B cell (primary cell): Measurements from ENCODE around the gene ACAT1. TPM values are rescaled to one million over a fixed set of nuclear protein-coding genes. Genes with fewer than 3 reads are reported as not detected.
A peak's percentile ranks its signal among the peaks of the same experiment; 100 is the strongest.
"Not testable (repeated sequence)": the region's sequence is repeated elsewhere in the genome, so short reads cannot be mapped to it uniquely, and the experiment has no call there.

ENCODE experiments used
- ATAC-seq: fragments of 200-7000 bp; cut with Tn5 transposase; one replicate; pipeline ENCODE4 v1.10.0; 2021; ENCODE audit warnings: low read depth, mild to moderate bottlenecking, moderate number of reproducible peaks, moderate library complexity
- CTCF ChIA-PET: fragments of 350-600 bp; sonication (Branson Sonifier 250); formaldehyde crosslinking; loops from one replicate; lab custom pipeline; 2021; ENCODE audit warnings: antibody characterized with exemption, inconsistent platforms; lab: Charles Lee
- POLR2A ChIA-PET: fragments of 350-600 bp; sonication (Branson Sonifier 250); formaldehyde crosslinking; loops from one replicate; lab custom pipeline; 2021; ENCODE audit warnings: antibody characterized with exemption; lab: Charles Lee
- DNase-seq: peaks from one replicate; pipeline ENCODE4 v3.0.0; 2013
- H2AFZ ChIP-seq: 2 replicates; pipeline ENCODE4 v1.6.1; 2012; ENCODE audit warnings: mild to moderate bottlenecking, low read depth, low read length; ENCODE audit not compliant: insufficient read depth, poor library complexity, severe bottlenecking
- H3K27ac ChIP-seq, 2 donors: 1 replicate in 1 of 2; 2 replicates in 1 of 2; pipeline ENCODE4 v1.5.1; 2012 to 2013; ENCODE audit warnings: low read length in 2 of 2, mild to moderate bottlenecking in 2 of 2, moderate library complexity in 1 of 2
- H3K27me3 ChIP-seq, 4 experiments: fragments of 200-600 bp in 1 of 4; sonication (generic) in 1 of 4; replicated peaks in 1 of 4; 1 replicate in 2 of 4; 2 replicates in 2 of 4; pipeline versions ENCODE4 v1.6.1 to v1.7.0; 2013 to 2016; ENCODE audit warnings: low read length in 3 of 4, mild to moderate bottlenecking in 2 of 4, mixed read lengths in 1 of 4, moderate library complexity in 1 of 4; ENCODE audit not compliant: insufficient read depth in 4 of 4, control insufficient read depth in 3 of 4; ENCODE audit errors: control extremely low read depth in 1 of 4
- H3K36me3 ChIP-seq, 2 experiments: replicated peaks in 1 of 2; 1 replicate in 1 of 2; 2 replicates in 1 of 2; pipeline versions ENCODE4 v1.6.1 to v1.7.1; 2013; ENCODE audit warnings: low read length in 1 of 2; ENCODE audit not compliant: insufficient read depth in 2 of 2, control insufficient read depth in 1 of 2; ENCODE audit errors: control extremely low read depth in 1 of 2, extremely low read depth in 1 of 2
- H3K4me1 ChIP-seq, 2 donors: fragments of 200-600 bp in 1 of 2; sonication (generic) in 1 of 2; 1 replicate in 1 of 2; 2 replicates in 1 of 2; pipeline versions ENCODE4 v1.5.1 to v1.6.1; 2013 to 2017; ENCODE audit warnings: low read length in 2 of 2; ENCODE audit not compliant: control insufficient read depth in 2 of 2, insufficient read depth in 2 of 2
- H3K4me2 ChIP-seq: replicated peaks from 2 replicates; pipeline ENCODE3; 2012; ENCODE audit warnings: mild to moderate bottlenecking, low read depth, low read length; ENCODE audit not compliant: poor library complexity, severe bottlenecking
- H3K4me3 ChIP-seq, 5 experiments: fragments of 200-600 bp in 1 of 5; sonication (generic) in 1 of 5; 1 replicate in 3 of 5; 2 replicates in 2 of 5; pipeline versions ENCODE4 v1.5.1 to v1.7.0; 2011 to 2016; ENCODE audit warnings: low read length in 4 of 5, mild to moderate bottlenecking in 4 of 5, low read depth in 2 of 5, control low read depth in 1 of 5, moderate library complexity in 1 of 5; ENCODE audit not compliant: insufficient read depth in 1 of 5; ENCODE audit errors: control extremely low read depth in 1 of 5, extremely low read depth in 1 of 5
- H3K79me2 ChIP-seq: fragments of 200-600 bp; sonication (generic); one replicate; pipeline ENCODE4 v1.6.0; 2016; ENCODE audit warnings: low read length; ENCODE audit not compliant: control insufficient read depth, insufficient read depth
- H3K9ac ChIP-seq: fragments of 200-600 bp; sonication (generic); 2 replicates; pipeline ENCODE4 v1.6.1; 2017; ENCODE audit warnings: mild to moderate bottlenecking, low read length, moderate library complexity
- H3K9me3 ChIP-seq, 3 donors: one replicate each; pipeline versions ENCODE4 v1.6.1 to v1.7.1; 2013; ENCODE audit warnings: low read length in 2 of 3; ENCODE audit not compliant: control insufficient read depth in 2 of 3, insufficient read depth in 1 of 3; ENCODE audit errors: control extremely low read depth in 1 of 3
- H4K20me1 ChIP-seq: 2 replicates; pipeline ENCODE4 v1.6.0; 2012; ENCODE audit warnings: mild to moderate bottlenecking, low read length; ENCODE audit not compliant: insufficient read depth, control insufficient read depth, poor library complexity, severe bottlenecking
- H3K27ac Mint-ChIP-seq: one replicate; pipeline ENCODE4 v1.8.0; 2021; ENCODE audit warnings: mixed read lengths
- H3K27me3 Mint-ChIP-seq: one replicate; pipeline ENCODE4 v1.8.0; 2021; ENCODE audit warnings: mixed read lengths
- H3K4me1 Mint-ChIP-seq: one replicate; pipeline ENCODE4 v1.8.0; 2021; ENCODE audit warnings: mixed read lengths
- H3K4me3 Mint-ChIP-seq: one replicate; pipeline ENCODE4 v1.8.0; 2021; ENCODE audit warnings: mixed read lengths
- H3K9me3 Mint-ChIP-seq: one replicate; pipeline ENCODE4 v1.8.0; 2022; ENCODE audit warnings: mixed read lengths; ENCODE audit not compliant: insufficient read depth
- CTCF ChIP-seq: fragments of 200-600 bp; IDR thresholded peaks from one replicate; pipeline ENCODE4 v1.8.0; 2022; ENCODE audit warnings: antibody characterized with exemption, mild to moderate bottlenecking
- EZH2 ChIP-seq: IDR thresholded peaks from 2 replicates; pipeline ENCODE4 v1.6.1; 2012; ENCODE audit warnings: borderline replicate concordance, low read depth, mild to moderate bottlenecking, moderate library complexity, low read length; ENCODE audit not compliant: insufficient read depth, poor library complexity, severe bottlenecking
- WGBS: methylation state at CpG from one replicate; pipeline ENCODE4 v1.1.5; 2013; ENCODE audit warnings: missing lambda C conversion rate; ENCODE audit not compliant: insufficient coverage; 5-methylcytosine and 5-hydroxymethylcytosine counted together
- intact Hi-C: fragments of 100-400 bp; cut with micrococcal nuclease; formaldehyde crosslinking; loops from one replicate; pipeline ENCODE4 v1.10.0; 2022
- polyA plus RNA-seq: library from polyadenylated mRNA; depleted of rRNA; stranded (reverse); fragments of >200 nt; gene quantifications from 2 replicates; pipeline ENCODE4 v1.2.3, GENCODE V29; 2012
- total RNA-seq, 2 donors: library from RNA; stranded (reverse); fragments of 120-200 nt in 1 of 2; gene quantifications; 1 replicate in 1 of 2; 2 replicates in 1 of 2; pipeline versions ENCODE4 v1.2.3 to v1.2.4, GENCODE V29; 2013 to 2022

The ACAT1 gene
- total and polyA plus RNA-seq, 2 donors (not counting 1 experiment from before 2014, with no cell fraction given) = 7.5 to 32.9 TPM

DNA sequence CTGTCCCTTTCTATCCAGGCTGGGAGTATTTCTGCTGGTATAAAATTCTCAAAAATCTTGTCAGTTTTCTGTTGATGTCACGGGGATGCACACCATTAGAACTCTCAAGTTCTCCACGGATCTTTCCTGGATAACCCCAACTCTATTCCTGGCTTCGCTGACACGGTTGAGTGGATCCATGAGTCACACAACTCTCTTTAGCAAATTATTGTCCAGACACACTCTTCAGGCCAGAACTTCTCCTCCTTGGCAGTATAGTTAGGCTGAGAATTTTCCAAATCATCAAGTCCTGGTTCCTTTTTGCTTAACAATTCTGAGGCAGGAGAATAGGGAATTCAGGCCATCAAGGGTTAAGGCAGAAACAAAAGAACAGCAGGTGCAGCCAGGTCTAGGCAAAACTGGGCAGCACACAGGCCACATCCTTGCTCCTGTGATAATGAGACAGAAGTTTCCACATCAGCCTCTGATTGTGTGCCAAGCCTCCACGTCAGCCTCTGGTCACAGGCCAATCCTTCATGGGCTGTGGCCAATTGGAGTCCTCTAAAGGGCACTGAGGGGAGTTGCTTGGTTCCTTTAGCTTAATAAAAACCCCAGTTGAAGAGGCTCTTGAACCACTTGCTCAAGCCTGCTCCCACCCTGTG, 5.7 kb upstream of the ACAT1 start:
- Mint-ChIP-seq H3K27me3 (no peaks in the 10 kb centered on the region), H3K9me3 (no peaks in the 10 kb centered on the region), H3K27ac (no peak overlapping the region), H3K4me1 (no peaks in the 10 kb centered on the region), H3K4me3 (no peak overlapping the region)
- intact Hi-C loops = no loop called here
- no peak overlapping the region for H3K4me3 ChIP-seq
- H3K4me1 ChIP-seq = no peaks in the 10 kb centered on the region
- no peaks in the 10 kb centered on the region for H3K9me3 ChIP-seq
- H3K79me2 ChIP-seq = peaks cover 4% of the 10 kb centered on the region
- TF ChIP-seq CTCF = no peak
- TF ChIP-seq EZH2 = no peak
- WGBS = 50% methylated on average over 2 of the region's 5 CpGs
- no peaks in the 10 kb centered on the region for H3K36me3 ChIP-seq
- ChIA-PET POLR2A (no interaction called here), CTCF (no interaction called here)
- no peak overlapping the region for H2AFZ ChIP-seq
- no peak for ATAC-seq
- DNase-seq = no peak
- no peak overlapping the region for H3K4me2 ChIP-seq
- no peaks in the 10 kb centered on the region for H4K20me1 ChIP-seq
- H3K27ac ChIP-seq = no peak overlapping the region
- no peak overlapping the region for H3K9ac ChIP-seq
- no peaks in the 10 kb centered on the region for H3K27me3 ChIP-seq

DNA sequence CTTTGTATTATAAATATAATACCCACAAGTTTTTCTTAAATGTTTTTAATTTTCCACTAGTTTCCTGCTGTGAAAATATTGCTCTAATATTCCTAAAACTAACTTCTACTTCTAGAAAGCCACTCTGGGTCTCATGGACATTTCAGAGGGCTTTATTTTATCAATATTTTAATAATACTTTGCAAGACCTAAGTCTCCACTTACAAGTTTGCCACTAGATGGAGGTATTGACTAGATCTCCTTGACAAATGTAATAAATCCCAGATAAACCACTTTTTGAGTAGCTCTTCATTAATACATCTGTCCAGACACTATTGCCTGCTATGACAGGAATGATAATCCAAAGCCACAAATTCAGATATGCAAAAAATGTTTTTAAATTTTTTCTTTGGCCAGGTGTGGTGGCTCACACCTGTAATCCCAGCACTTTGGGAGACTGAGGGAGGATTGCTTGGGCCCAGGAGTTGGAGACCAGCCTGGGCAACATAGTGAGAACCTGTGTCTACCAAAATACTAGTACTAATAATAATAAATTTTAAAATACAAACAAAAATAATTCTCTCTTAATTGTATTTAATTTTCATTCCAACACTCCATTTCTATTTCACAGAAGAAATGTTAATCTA, 3.5 kb upstream of the ACAT1 start:
- no peak for ATAC-seq
- H3K27me3 Mint-ChIP-seq = no peaks in the 10 kb centered on the region
- Histone ChIP-seq H3K9me3 (no peaks in the 10 kb centered on the region), H2AFZ (no peak overlapping the region), H3K27me3 (no peaks in the 10 kb centered on the region), H3K27ac (no peak overlapping the region), H3K4me1 (peaks cover 8 to 16% of the 10 kb centered on the region in 2 donors), H3K4me2 (no peak overlapping the region), H3K9ac (no peak overlapping the region), H3K36me3 (no peaks in the 10 kb centered on the region), H4K20me1 (no peaks in the 10 kb centered on the region), H3K4me3 (no peak overlapping the region), H3K79me2 (peaks cover 25% of the 10 kb centered on the region)
- H3K9me3 Mint-ChIP-seq = no peaks in the 10 kb centered on the region
- intact Hi-C loops = loop anchor here (1.0 kb wide), 1 partner anchor 530 kb away; no protein-coding TSS in a partner anchor
- POLR2A ChIA-PET = no interaction called here
- no peak overlapping the region for H3K4me3 Mint-ChIP-seq
- peaks cover 14% of the 10 kb centered on the region for H3K4me1 Mint-ChIP-seq
- H3K27ac Mint-ChIP-seq = no peak overlapping the region
- TF ChIP-seq CTCF = peak; percentile 70
- no peak for TF ChIP-seq EZH2
- CTCF ChIA-PET = interaction anchor here (0.7 to 3.7 kb wide), 9 partner anchors 8 to 617 kb away, joined by 3 to 39 read pairs (median 4); partner anchors contain the start of genes CUL5 and DDX10
- DNase-seq = peak; percentile 45

- H3K79me2 ChIP-seq = peaks cover 46% of the 10 kb centered on the region
- H3K4me2 ChIP-seq = peak overlapping the region; percentile 78
- H3K27me3 Mint-ChIP-seq, ATAC-seq, H4K20me1 ChIP-seq, H3K9me3 Mint-ChIP-seq, H3K9me3 ChIP-seq, H3K36me3 ChIP-seq, DNase-seq, H3K27me3 ChIP-seq: not testable (repeated sequence)
- intact Hi-C loops = loop anchor here (1.0 to 10.0 kb wide), 9 partner anchors 41 to 664 kb away; partner anchors contain the start of genes C11orf65, CUL5, CWF19L2 and NPAT
- peak overlapping the region; percentile 21 to 93 (median 86) for H3K4me3 ChIP-seq
- Mint-ChIP-seq H3K4me1 (peaks cover 34% of the 10 kb centered on the region), H3K27ac (peak overlapping the region; percentile 78), H3K4me3 (peak overlapping the region; percentile 92)
- ChIA-PET CTCF (interaction anchor here (1.1 kb wide), 1 partner anchor 112 kb away, joined by 3 read pairs; the partner anchor contains the start of gene CUL5), POLR2A (interaction anchor here (0.7 kb wide), 1 partner anchor 92 kb away, joined by 7 read pairs; no protein-coding TSS in a partner anchor)
- peak overlapping the region; percentile 82 for H3K9ac ChIP-seq
- H2AFZ ChIP-seq = peak overlapping the region; percentile 97
- peaks cover 17 to 26% of the 10 kb centered on the region in 2 donors for H3K4me1 ChIP-seq
- H3K27ac ChIP-seq = peak overlapping the region; percentile 46 to 53
- WGBS = 93% methylated on average over 2 of the region's 7 CpGs
Measured at GRCh38 chr11:108120936-108121273, 462 bp upstream of the ACAT1 start.
